Effector memory CD8-positive, alpha-beta T cell (primary cell): ENCODE data around the gene ARPC1B.
"Not testable (repeated sequence)": the region's sequence is repeated elsewhere in the genome, so short reads cannot be mapped to it uniquely, and the experiment has no call there.

Experiments used
- ATAC-seq: fragments of 150-1000 bp; cut with Tn5 transposase; replicated peaks from 2 replicates; pipeline ENCODE4 v1.10.0; 2021; ENCODE audit warnings: mild to moderate bottlenecking, moderate library complexity
- DNase-seq, 3 experiments: peaks; one replicate each; pipeline ENCODE4 v3.0.0; 2021
- H3K27ac Mint-ChIP-seq, 2 donors: one replicate each; pipeline ENCODE4 v1.8.0; 2022; ENCODE audit warnings: mild to moderate bottlenecking in 2 of 2, mixed read lengths in 2 of 2, moderate library complexity in 2 of 2
- H3K27me3 Mint-ChIP-seq, 2 donors: one replicate each; pipeline ENCODE4 v1.8.0; 2022; ENCODE audit warnings: mixed read lengths in 2 of 2
- H3K36me3 Mint-ChIP-seq: one replicate; pipeline ENCODE4 v1.8.0; 2022; ENCODE audit warnings: mild to moderate bottlenecking, moderate library complexity, mixed read lengths; ENCODE audit not compliant: insufficient read depth
- H3K4me1 Mint-ChIP-seq, 2 donors: one replicate each; pipeline ENCODE4 v1.8.0; 2022; ENCODE audit warnings: low read depth in 2 of 2, mixed read lengths in 2 of 2
- H3K4me3 Mint-ChIP-seq, 2 donors: one replicate each; pipeline ENCODE4 v1.8.0; 2022; ENCODE audit warnings: mild to moderate bottlenecking in 2 of 2, mixed read lengths in 2 of 2, moderate library complexity in 2 of 2
- H3K9me3 Mint-ChIP-seq, 2 donors: one replicate each; pipeline ENCODE4 v1.8.0; 2022; ENCODE audit warnings: mixed read lengths in 2 of 2

The ARPC1B gene

GRCh38 chr7:99410635-99411034 lies 36.1 kb downstream of the ARPC1B start:
- H3K36me3 Mint-ChIP-seq: peaks cover 81% of the 10 kb centered on the region

GRCh38 chr7:99415513-99416127 lies 41.1 kb downstream of the ARPC1B start:
- Mint-ChIP-seq H3K27ac (peak overlapping the region; percentile 6 to 23), H3K36me3 (peaks cover 99% of the 10 kb centered on the region), H3K4me1 (peaks cover 9 to 11% of the 10 kb centered on the region in 2 donors)
- not testable (repeated sequence) for H3K4me3 Mint-ChIP-seq, H3K27me3 Mint-ChIP-seq, ATAC-seq, H3K9me3 Mint-ChIP-seq, DNase-seq

More at GRCh38 chr7:99410635-99411034, 36.1 kb downstream of the ARPC1B start:
- Mint-ChIP-seq H3K4me3 (peak overlapping the region; percentile 94 to 99), H3K27ac (peak overlapping the region; percentile 95 to 99), H3K4me1 (peaks cover 42 to 43% of the 10 kb centered on the region in 2 donors), H3K9me3 (no peaks in the 10 kb centered on the region), H3K27me3 (no peaks in the 10 kb centered on the region)
- ATAC-seq: no peak
- DNase-seq: no peak

DNA sequence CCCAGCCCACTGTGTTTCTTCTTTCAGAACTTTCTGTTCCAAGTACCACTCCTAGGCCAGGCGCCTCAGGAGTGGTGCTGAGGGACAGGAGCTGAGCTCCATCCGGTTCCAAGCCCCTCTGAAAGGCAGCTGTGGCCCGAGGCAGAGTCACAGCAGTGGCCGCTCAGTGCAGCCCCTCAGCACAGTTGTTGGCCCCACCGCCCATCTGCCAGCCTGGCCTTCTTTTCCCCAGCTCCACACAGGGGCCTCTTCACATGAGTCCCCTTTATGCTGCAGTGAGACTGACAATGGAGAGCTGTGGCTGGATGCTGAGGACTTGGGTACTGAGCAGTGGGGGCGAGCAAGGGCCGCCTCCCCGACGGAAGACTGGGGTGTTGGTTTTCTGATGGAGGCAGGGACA lies 43.7 kb downstream of the ARPC1B start:
- H3K4me1 Mint-ChIP-seq: peaks cover under 1 to 6% of the 10 kb centered on the region in 2 donors
- DNase-seq (no peak), ATAC-seq (no peak)
- H3K36me3 Mint-ChIP-seq: peaks cover 83% of the 10 kb centered on the region
- no peaks in the 10 kb centered on the region for H3K27me3 Mint-ChIP-seq
- H3K27ac Mint-ChIP-seq: no peak overlapping the region
- H3K9me3 Mint-ChIP-seq: no peaks in the 10 kb centered on the region
- H3K4me3 Mint-ChIP-seq: no peak overlapping the region

GRCh38 chr7:99419323-99420021 lies 44.9 kb downstream of the ARPC1B start:
- Mint-ChIP-seq H3K4me1 (peaks cover 0 to 5% of the 10 kb centered on the region in 2 donors), H3K27ac (peak overlapping the region in 1 of 2 donors; percentile 87), H3K27me3 (no peaks in the 10 kb centered on the region), H3K4me3 (peak overlapping the region in 1 of 2 donors; percentile 20), H3K9me3 (no peaks in the 10 kb centered on the region), H3K36me3 (peaks cover 72% of the 10 kb centered on the region)
- ATAC-seq: no peak
- DNase-seq: no peak

DNA sequence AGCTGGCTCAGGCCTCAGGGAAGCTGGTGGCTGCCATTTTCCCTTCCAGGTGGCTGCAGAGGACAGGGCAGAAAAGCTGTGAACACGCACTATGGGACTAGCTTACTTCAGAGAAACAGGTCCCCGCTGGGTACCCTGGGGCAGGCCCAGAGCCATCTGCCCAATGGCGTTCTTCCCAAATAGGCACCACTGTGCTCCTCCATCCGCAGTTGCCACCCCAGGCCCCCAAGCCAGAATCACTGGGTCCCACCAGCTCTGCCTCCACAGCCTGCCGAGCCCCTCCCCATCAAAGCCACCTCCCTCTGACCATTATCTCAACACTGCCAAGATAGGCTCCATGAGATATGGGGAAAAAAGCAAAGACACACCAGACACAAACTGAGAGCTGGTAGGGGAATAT lies 45.7 kb downstream of the ARPC1B start:
- no peak for DNase-seq
- Mint-ChIP-seq H3K27me3 (no peaks in the 10 kb centered on the region), H3K4me3 (no peak overlapping the region), H3K4me1 (peaks cover 0 to under 1% of the 10 kb centered on the region in 2 donors), H3K27ac (peak overlapping the region in 1 of 2 donors; percentile 87), H3K9me3 (no peaks in the 10 kb centered on the region), H3K36me3 (peaks cover 65% of the 10 kb centered on the region)
- no peak for ATAC-seq

- Mint-ChIP-seq H3K4me1 (no peaks in the 10 kb centered on the region), H3K9me3 (no peaks in the 10 kb centered on the region), H3K27me3 (no peaks in the 10 kb centered on the region), H3K4me3 (no peak overlapping the region), H3K36me3 (peaks cover 57% of the 10 kb centered on the region), H3K27ac (peak overlapping the region in 1 of 2 donors; percentile 87)
- ATAC-seq (no peak), DNase-seq (no peak)
These were observed 46.5 kb downstream of the ARPC1B start for GRCh38 chr7:99420986-99421385.

GRCh38 chr7:99422186-99422585 lies 47.7 kb downstream of the ARPC1B start:
- Mint-ChIP-seq H3K4me1 (no peaks in the 10 kb centered on the region), H3K27ac (peak overlapping the region; percentile 25 to 46), H3K9me3 (no peaks in the 10 kb centered on the region), H3K27me3 (no peaks in the 10 kb centered on the region), H3K36me3 (peaks cover 45% of the 10 kb centered on the region), H3K4me3 (no peak overlapping the region)
- DNase-seq (no peak), ATAC-seq (no peak)

GRCh38 chr7:99422625-99423024 lies 48.1 kb downstream of the ARPC1B start:
- H3K27me3 Mint-ChIP-seq: no peaks in the 10 kb centered on the region
- DNase-seq: no peak
- H3K27ac Mint-ChIP-seq: peak overlapping the region; percentile 41 to 46
- no peak for ATAC-seq
- H3K36me3 Mint-ChIP-seq: peaks cover 40% of the 10 kb centered on the region
- H3K4me3 Mint-ChIP-seq: no peak overlapping the region
- no peaks in the 10 kb centered on the region for H3K9me3 Mint-ChIP-seq
- no peaks in the 10 kb centered on the region for H3K4me1 Mint-ChIP-seq

DNA sequence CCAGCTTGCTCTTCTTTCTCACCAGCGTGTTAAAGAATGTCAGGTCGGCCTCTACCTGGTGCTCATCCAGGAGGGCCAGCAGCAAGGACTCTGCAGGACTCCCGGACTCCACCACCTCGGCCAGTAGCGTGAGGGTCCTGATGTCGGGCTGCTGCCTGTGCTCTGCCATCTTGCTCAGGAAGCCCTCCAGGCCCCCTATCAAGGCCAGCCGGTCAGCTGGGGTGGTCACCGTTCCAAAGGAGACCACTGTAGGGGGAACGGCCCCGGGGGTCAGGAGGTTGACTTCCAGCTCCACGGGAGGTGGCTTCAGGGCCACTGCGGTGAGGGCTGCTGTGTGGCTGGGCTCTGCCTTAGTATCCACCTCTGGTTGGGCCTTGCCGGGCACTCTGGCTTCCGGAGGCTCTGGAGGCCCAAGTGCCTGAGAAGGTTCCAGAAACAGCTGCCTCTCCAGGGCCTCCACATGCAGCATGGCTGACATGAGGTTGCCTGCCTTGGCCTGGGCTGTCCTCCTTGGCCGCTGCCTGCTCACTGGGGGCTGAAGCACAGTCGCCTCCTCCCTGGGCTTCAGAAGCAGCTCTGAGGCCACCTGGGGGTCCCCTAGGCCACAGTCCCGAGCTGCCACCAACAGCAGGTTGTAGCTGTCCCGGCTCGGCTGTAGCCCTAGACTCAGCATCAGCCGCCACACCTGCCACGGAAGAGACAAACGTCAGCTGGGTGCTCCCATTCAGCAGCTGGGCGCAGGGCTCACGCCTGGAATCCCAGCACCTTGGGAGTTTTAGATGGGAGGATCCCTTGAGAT lies 50.6 kb downstream of the ARPC1B start:
- Mint-ChIP-seq H3K9me3 (no peaks in the 10 kb centered on the region), H3K4me1 (no peaks in the 10 kb centered on the region), H3K27me3 (no peaks in the 10 kb centered on the region), H3K27ac (no peak overlapping the region), H3K4me3 (no peak overlapping the region), H3K36me3 (peaks cover 21% of the 10 kb centered on the region)
- no peak for ATAC-seq
- DNase-seq: no peak

- ATAC-seq (no peak), DNase-seq (no peak)
- Mint-ChIP-seq H3K36me3 (peaks cover 31% of the 10 kb centered on the region), H3K27me3 (no peaks in the 10 kb centered on the region), H3K4me1 (peaks cover 0 to 6% of the 10 kb centered on the region in 2 donors), H3K4me3 (no peak overlapping the region), H3K9me3 (no peaks in the 10 kb centered on the region), H3K27ac (no peak overlapping the region)
These were observed 54.5 kb downstream of the ARPC1B start for GRCh38 chr7:99428972-99429566.

- peaks cover 36% of the 10 kb centered on the region for H3K36me3 Mint-ChIP-seq
These were observed 55.2 kb downstream of the ARPC1B start for GRCh38 chr7:99429756-99430155.

DNA sequence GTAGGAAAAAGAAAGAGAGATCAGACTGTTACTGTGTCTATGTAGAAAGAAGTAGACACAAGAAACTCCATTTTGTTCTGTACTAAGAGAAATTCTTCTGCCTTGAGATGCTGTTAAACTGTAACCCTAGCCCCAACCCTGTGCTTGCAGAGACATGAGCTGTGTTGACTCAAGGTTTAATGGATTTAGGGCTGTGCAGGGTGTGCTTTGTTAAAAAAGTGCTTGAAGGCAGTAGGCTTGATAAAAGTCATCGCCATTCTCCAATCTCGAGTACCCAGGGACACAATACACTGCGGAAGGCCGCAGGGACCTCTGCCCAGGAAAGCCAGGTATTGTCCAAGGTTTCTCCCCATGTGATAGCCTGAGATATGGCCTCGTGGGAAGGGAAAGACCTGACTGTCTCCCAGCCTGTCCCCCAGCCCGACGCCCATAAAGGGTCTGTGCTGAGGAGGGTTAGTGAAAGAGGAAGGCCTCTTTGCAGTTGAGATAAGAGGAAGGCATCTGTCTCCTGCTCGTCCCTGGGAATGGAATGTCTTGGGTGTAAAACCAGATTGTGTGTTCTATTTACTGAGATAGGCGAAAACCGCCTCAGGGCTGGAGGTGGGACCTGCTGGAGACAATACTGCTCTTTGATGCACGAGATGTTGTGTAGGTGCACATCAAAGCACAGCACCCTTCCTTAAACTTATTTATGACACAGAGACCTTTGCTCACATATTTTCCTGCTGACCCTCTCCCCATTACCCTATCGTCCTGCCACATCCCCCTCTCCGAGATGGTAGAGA lies 57.4 kb downstream of the ARPC1B start:
- peaks cover 41% of the 10 kb centered on the region for H3K36me3 Mint-ChIP-seq
- not testable (repeated sequence) for ATAC-seq, H3K4me3 Mint-ChIP-seq, H3K4me1 Mint-ChIP-seq, H3K27me3 Mint-ChIP-seq, H3K27ac Mint-ChIP-seq, H3K9me3 Mint-ChIP-seq, DNase-seq

More at GRCh38 chr7:99429756-99430155, 55.2 kb downstream of the ARPC1B start:
- H3K9me3 Mint-ChIP-seq: no peaks in the 10 kb centered on the region
- DNase-seq: no peak
- no peak overlapping the region for H3K4me3 Mint-ChIP-seq
- ATAC-seq: no peak
- no peaks in the 10 kb centered on the region for H3K27me3 Mint-ChIP-seq
- no peak overlapping the region for H3K27ac Mint-ChIP-seq
- H3K4me1 Mint-ChIP-seq: peaks cover under 1 to 6% of the 10 kb centered on the region in 2 donors

DNA sequence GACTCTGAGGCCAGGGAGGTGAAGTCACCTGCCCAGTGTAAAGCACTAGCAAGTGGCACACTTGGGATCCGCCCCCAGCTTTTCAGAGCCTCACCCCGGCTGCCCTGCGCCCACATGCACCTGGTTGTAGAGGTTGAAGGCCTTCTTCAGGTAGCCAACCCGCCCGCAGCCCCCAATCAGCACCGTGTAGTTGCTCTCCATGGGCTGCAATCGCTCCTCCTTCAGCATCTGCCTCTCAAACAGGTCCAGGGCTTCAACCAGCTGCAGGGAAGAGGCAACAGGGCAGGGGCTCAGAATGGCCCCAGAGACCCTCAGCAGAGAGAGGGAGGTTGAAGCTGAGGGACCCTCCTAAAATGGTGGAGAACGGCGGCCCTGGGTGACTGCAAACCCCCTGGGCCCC lies 58.6 kb downstream of the ARPC1B start:
- no peaks in the 10 kb centered on the region for H3K27me3 Mint-ChIP-seq
- no peak for DNase-seq
- peaks cover 6 to 7% of the 10 kb centered on the region in 2 donors for H3K4me1 Mint-ChIP-seq
- no peak for ATAC-seq
- peaks cover 36% of the 10 kb centered on the region for H3K36me3 Mint-ChIP-seq
- peak overlapping the region in 1 of 2 donors; percentile 41 for H3K27ac Mint-ChIP-seq
- H3K9me3 Mint-ChIP-seq: no peaks in the 10 kb centered on the region
- no peak overlapping the region for H3K4me3 Mint-ChIP-seq
